ENCODE data around the gene USP17L26.
"Not testable (repeated sequence)": the region's sequence is repeated elsewhere in the genome, so short reads cannot be mapped to it uniquely, and the experiment has no call there.

GRCh38 chr4:9334358-9334757, at the start of gene USP17L26:
- TF ChIP-seq CTCF, POLR2A, EP300 (IDR thresholded peaks at IDR 0.05): not testable (repeated sequence)
